Ovary (tissue), 3 donors: ENCODE data around the gene PGAP6.

Source experiments
- CTCF ChIP-seq, 3 donors: fragments of 450-650 bp in 2 of 3; fragments of 200-600 bp in 1 of 3; IDR thresholded peaks; one replicate each; pipeline versions ENCODE4 v1.5.1 to v1.8.0; 2016 to 2022; ENCODE audit warnings: antibody characterized with exemption in 3 of 3, mild to moderate bottlenecking in 1 of 3
- EP300 ChIP-seq: sonication (generic); formaldehyde crosslinking; IDR thresholded peaks from one replicate; pipeline ENCODE4 v1.6.1; 2017; ENCODE audit warnings: antibody characterized with exemption
- donor health status: DM: no; HTN: no; CAD: no.

DNA sequence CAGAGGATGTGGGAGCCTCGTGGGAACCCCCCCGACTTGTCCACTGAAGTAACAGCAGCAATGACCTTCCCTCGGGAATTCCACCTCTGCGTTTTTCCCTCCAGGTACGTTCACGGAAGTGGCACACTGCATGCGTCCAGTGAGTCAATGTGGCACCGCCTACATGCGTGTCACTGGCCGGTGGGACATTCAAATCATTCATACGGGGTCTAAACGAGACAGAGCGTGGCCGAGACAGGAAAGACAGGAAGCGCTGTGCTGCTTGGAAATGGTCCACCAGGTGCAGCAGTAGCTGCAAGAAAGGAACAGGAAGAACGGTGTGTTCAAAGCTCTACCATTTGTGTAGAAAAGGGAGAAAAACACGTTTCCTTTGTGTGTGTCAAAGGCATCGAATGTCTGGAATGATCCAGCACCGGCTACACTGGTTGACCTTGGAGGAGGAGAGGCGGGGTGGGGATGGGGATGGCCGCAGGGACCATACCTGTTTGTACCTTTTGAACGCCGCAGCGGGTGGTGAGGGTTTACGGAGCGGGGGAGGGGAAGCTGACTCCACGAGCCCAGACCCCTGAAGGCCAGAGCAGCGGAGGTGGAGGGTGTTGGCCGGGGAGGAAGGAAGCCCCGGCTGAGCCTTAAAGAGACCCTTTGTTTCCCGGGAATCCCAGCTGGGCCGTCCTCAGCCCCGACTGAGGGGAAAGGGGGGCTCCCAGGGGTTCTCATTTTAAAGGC lies 1.7 kb upstream of the PGAP6 start:
- TF ChIP-seq CTCF (IDR thresholded peaks at IDR 0.05) (no peak), EP300 (no peak)
